ENCODE data around the gene NBPF26. TPM values are rescaled to one million over a fixed set of nuclear protein-coding genes. Genes with fewer than 3 reads are reported as not detected.
"Not testable (repeated sequence)": the region's sequence is repeated elsewhere in the genome, so short reads cannot be mapped to it uniquely, and the experiment has no call there.

Gene NBPF26
- total and polyA plus RNA-seq, 2 of the 8 experiments (the other 6 are each of a cell fraction or from before 2014, with no cell fraction given), result 3.4 to 4.7 TPM

DNA sequence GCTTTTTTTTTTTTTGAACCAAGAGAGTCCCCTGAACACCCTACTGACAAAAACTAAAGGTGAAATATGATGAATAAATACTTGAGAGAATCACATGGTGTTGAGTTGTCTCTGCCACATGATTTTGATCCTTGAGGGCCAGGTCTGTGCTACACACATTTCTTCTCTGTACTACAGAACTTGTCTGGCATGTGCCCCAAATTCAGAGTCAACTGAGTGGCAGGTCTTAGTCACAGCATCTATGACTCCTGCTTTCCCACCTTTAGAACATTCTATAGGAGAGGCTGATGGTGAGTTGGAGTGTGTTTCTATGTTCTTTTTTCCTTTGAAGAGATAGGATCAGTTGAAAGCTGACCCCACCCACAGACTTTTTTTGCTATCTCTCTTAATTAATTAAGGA is 5.1 kb downstream of the NBPF26 start:
- H4K91ac ChIP-seq (replicated peaks; ENCODE audit: insufficient read length, low read length); H3K9ac ChIP-seq (replicated peaks in 1 of 4; ENCODE audit: extremely low read depth in 1 of 4, low read depth in 3 of 4, low read length in 3 of 4); H3K23ac ChIP-seq (ENCODE audit: insufficient read length); H3K23me2 ChIP-seq (ENCODE audit: low read depth, low read length); H2BK5ac ChIP-seq (ENCODE audit: low read depth, low read length); H3K79me1 ChIP-seq (ENCODE audit: low read depth, low read length); H2BK12ac ChIP-seq (ENCODE audit: low read depth, low read length); POLR2A ChIA-PET (ENCODE audit: partially characterized antibody); H2BK20ac ChIP-seq (ENCODE audit: low read length); H3K79me2 ChIP-seq (ENCODE audit: control insufficient read depth in 1 of 2, insufficient read depth in 2 of 2, low read length in 2 of 2); H3K27ac ChIP-seq (ENCODE audit: low read depth, low read length); FAIRE-seq; H3K9me3 ChIP-seq (ENCODE audit: insufficient read depth in 2 of 2, low read depth in 1 of 2, low read length in 1 of 2); H2BK120ac ChIP-seq (replicated peaks; ENCODE audit: low read depth, low read length); H2BK15ac ChIP-seq (ENCODE audit: low read length); H3K56ac ChIP-seq (replicated peaks; ENCODE audit: insufficient read length, low read depth, low read length); H4K5ac ChIP-seq (ENCODE audit: insufficient read length, low read depth, low read length); H3K4me2 ChIP-seq (ENCODE audit: insufficient read depth in 1 of 2, low read depth in 2 of 2, low read length in 2 of 2); H4K8ac ChIP-seq (ENCODE audit: extremely low read depth, insufficient read depth, low read length); H4K20me1 ChIP-seq (replicated peaks in 1 of 2; ENCODE audit: control insufficient read depth in 1 of 2, insufficient read depth in 2 of 2, low read length in 2 of 2); DNase-seq (ENCODE audit: low read depth in 1 of 2, low spot score in 2 of 2); CTCF ChIA-PET (ENCODE audit: partially characterized antibody); H3K4ac ChIP-seq (replicated peaks; ENCODE audit: insufficient read length, low read depth, low read length); H3K4me3 ChIP-seq (ENCODE audit: extremely low read depth in 1 of 4, insufficient read depth in 2 of 4, low read depth in 3 of 4, low read length in 4 of 4); H3K4me1 ChIP-seq (replicated peaks in 1 of 4; ENCODE audit: control insufficient read depth in 3 of 4, insufficient read depth in 4 of 4, low read length in 3 of 4); H2AK5ac ChIP-seq (ENCODE audit: low read depth, low read length); H3K18ac ChIP-seq (ENCODE audit: extremely low read depth, low read length); H3K27me3 ChIP-seq (replicated peaks in 1 of 4; ENCODE audit: control insufficient read depth in 3 of 4, extremely low read depth in 1 of 4, insufficient read depth in 3 of 4, low read length in 3 of 4); H3K36me3 ChIP-seq (ENCODE audit: control insufficient read depth in 2 of 4, insufficient read depth in 4 of 4, low read length in 3 of 4); H3K14ac ChIP-seq (ENCODE audit: insufficient read length); H2AFZ ChIP-seq (ENCODE audit: low read length): not testable (repeated sequence)

DNA sequence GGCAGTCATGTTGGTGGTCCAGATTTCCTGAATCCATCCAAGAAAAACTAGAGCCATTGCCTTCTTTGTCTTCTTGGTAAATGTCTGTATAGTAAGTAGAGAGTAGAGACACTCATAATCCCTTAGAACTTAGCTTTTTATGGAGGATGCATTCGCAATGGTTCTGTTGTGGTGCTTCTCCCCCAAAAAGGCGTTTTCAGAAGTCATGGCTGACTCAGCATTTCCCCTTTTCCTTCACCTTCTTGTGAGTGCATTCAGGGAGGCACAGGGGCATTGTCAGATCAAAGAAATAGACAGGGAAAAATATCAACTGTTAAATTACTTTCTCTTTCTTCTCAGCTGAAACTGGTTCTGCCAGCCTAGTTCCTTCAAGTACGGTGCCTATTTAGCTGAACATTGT is 45.3 kb downstream of the NBPF26 start:
- H2BK15ac ChIP-seq (ENCODE audit: low read length); H3K4me3 ChIP-seq (ENCODE audit: extremely low read depth in 1 of 4, insufficient read depth in 2 of 4, low read depth in 3 of 4, low read length in 4 of 4); FAIRE-seq; H3K4me2 ChIP-seq (ENCODE audit: insufficient read depth in 1 of 2, low read depth in 2 of 2, low read length in 2 of 2); H3K14ac ChIP-seq (ENCODE audit: insufficient read length); H2AFZ ChIP-seq (ENCODE audit: low read length); H3K4ac ChIP-seq (replicated peaks; ENCODE audit: insufficient read length, low read depth, low read length); H3K56ac ChIP-seq (replicated peaks; ENCODE audit: insufficient read length, low read depth, low read length); H3K79me2 ChIP-seq (ENCODE audit: control insufficient read depth in 1 of 2, insufficient read depth in 2 of 2, low read length in 2 of 2); DNase-seq (ENCODE audit: low read depth in 1 of 2, low spot score in 2 of 2); H2BK12ac ChIP-seq (ENCODE audit: low read depth, low read length); H3K23ac ChIP-seq (ENCODE audit: insufficient read length); H4K20me1 ChIP-seq (replicated peaks in 1 of 2; ENCODE audit: control insufficient read depth in 1 of 2, insufficient read depth in 2 of 2, low read length in 2 of 2); H4K5ac ChIP-seq (ENCODE audit: insufficient read length, low read depth, low read length); POLR2A ChIA-PET (ENCODE audit: partially characterized antibody); H3K4me1 ChIP-seq (replicated peaks in 1 of 4; ENCODE audit: control insufficient read depth in 3 of 4, insufficient read depth in 4 of 4, low read length in 3 of 4); H3K9me3 ChIP-seq (ENCODE audit: insufficient read depth in 2 of 2, low read depth in 1 of 2, low read length in 1 of 2); H3K27ac ChIP-seq (ENCODE audit: low read depth, low read length); H3K79me1 ChIP-seq (ENCODE audit: low read depth, low read length); H2BK5ac ChIP-seq (ENCODE audit: low read depth, low read length); H3K27me3 ChIP-seq (replicated peaks in 1 of 4; ENCODE audit: control insufficient read depth in 3 of 4, extremely low read depth in 1 of 4, insufficient read depth in 3 of 4, low read length in 3 of 4); H2AK5ac ChIP-seq (ENCODE audit: low read depth, low read length); H3K9ac ChIP-seq (replicated peaks in 1 of 4; ENCODE audit: extremely low read depth in 1 of 4, low read depth in 3 of 4, low read length in 3 of 4); H3K23me2 ChIP-seq (ENCODE audit: low read depth, low read length); H4K91ac ChIP-seq (replicated peaks; ENCODE audit: insufficient read length, low read length); H2BK120ac ChIP-seq (replicated peaks; ENCODE audit: low read depth, low read length); H2BK20ac ChIP-seq (ENCODE audit: low read length); H3K36me3 ChIP-seq (ENCODE audit: control insufficient read depth in 2 of 4, insufficient read depth in 4 of 4, low read length in 3 of 4); H4K8ac ChIP-seq (ENCODE audit: extremely low read depth, insufficient read depth, low read length); CTCF ChIA-PET (ENCODE audit: partially characterized antibody); H3K18ac ChIP-seq (ENCODE audit: extremely low read depth, low read length): not testable (repeated sequence)
- WGBS, 2 experiments (ENCODE audit: extremely low coverage in 1 of 2, insufficient coverage in 1 of 2, insufficient read length in 1 of 2, insufficient replicate concordance in 2 of 2, low coverage in 1 of 2, low lambda C conversion rate in 2 of 2, missing lambda C conversion rate in 1 of 2), result 100% methylated on average over 1 of the region's 3 CpGs; no CpG with 5 or more reads in 1 of the 2 experiments
